BE2C (cell line): Measurements from ENCODE around the gene MRTO4.
"Not testable (repeated sequence)": the region's sequence is repeated elsewhere in the genome, so short reads cannot be mapped to it uniquely, and the experiment has no call there.

Source experiments
- DNase-seq: peaks from one replicate; pipeline ENCODE4 v3.0.0-alpha.2; 2020
- H3K27me3 ChIP-seq: fragments of 250-450 bp; sonication (Bioruptor Pico); 2 replicates; pipeline ENCODE4 v1.5.1; 2020; ENCODE audit warnings: mild to moderate bottlenecking
- H3K36me3 ChIP-seq: fragments of 250-450 bp; sonication (Bioruptor Pico); 2 replicates; pipeline ENCODE4 v1.5.1; 2020; ENCODE audit warnings: mild to moderate bottlenecking
- H3K4me1 ChIP-seq: fragments of 250-450 bp; sonication (Bioruptor Pico); 2 replicates; pipeline ENCODE4 v1.5.1; 2020
- H3K4me3 ChIP-seq: 2 replicates; pipeline ENCODE4 v1.5.1; 2011; ENCODE audit warnings: low read depth, low read length
- H3K9me3 ChIP-seq: fragments of 250-450 bp; sonication (Bioruptor Pico); 2 replicates; pipeline ENCODE4 v1.5.1; 2020
- TF ChIP-seq, protein P1 (sequence below): IDR thresholded peaks from 2 replicates; pipeline ENCODE4 v1.5.1; 2012; ENCODE audit warnings: mild to moderate bottlenecking, low read depth, low read length

The MRTO4 gene

DNA sequence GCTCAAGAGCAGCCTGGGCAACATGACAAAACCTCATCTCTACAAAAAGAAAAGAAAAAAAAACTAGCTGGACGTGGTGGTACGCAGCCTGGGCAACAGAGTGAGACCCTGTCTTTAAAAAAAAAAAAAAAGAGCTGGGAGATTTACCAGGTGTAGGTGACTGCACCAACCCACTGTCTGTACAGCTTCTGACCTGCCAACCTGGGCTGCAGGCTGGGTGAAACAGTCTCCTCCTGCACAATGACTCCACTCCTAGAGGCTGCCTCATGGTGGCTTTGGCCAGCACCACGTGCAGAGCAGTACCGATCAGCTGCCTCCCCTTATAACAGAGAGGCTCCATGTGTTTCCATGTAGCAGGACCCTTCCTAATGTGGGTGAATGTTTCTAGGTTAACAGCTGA, 3.7 kb downstream of the MRTO4 start:
- Histone ChIP-seq H3K4me1 (no peaks in the 10 kb centered on the region), H3K36me3 (peaks cover 36% of the 10 kb centered on the region), H3K9me3 (no peaks in the 10 kb centered on the region), H3K4me3 (no peak overlapping the region), H3K27me3 (no peaks in the 10 kb centered on the region)
- DNase-seq: no peak
- TF ChIP-seq, protein P1, sequence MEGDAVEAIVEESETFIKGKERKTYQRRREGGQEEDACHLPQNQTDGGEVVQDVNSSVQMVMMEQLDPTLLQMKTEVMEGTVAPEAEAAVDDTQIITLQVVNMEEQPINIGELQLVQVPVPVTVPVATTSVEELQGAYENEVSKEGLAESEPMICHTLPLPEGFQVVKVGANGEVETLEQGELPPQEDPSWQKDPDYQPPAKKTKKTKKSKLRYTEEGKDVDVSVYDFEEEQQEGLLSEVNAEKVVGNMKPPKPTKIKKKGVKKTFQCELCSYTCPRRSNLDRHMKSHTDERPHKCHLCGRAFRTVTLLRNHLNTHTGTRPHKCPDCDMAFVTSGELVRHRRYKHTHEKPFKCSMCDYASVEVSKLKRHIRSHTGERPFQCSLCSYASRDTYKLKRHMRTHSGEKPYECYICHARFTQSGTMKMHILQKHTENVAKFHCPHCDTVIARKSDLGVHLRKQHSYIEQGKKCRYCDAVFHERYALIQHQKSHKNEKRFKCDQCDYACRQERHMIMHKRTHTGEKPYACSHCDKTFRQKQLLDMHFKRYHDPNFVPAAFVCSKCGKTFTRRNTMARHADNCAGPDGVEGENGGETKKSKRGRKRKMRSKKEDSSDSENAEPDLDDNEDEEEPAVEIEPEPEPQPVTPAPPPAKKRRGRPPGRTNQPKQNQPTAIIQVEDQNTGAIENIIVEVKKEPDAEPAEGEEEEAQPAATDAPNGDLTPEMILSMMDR: no peak

DNA sequence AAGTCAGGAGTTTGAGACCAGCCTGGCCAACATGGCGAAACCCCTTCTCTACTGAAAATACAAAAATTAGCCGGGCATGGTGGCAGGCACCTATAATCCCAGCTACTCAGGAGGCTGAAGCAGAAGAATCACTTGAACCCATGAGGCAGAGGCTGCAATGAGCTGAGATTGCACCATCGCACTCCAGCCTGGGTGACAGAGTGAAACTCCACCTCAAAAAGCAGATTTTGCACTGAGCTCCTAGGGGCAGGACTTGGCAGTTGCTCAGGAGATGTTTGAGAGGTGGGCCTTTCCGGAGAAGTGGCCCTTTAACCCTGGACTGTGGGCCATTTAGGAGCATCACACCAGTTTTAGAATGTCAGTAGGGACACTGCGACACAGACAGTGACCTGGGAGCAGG, 4.7 kb downstream of the MRTO4 start:
- peaks cover 36% of the 10 kb centered on the region for H3K36me3 ChIP-seq
- not testable (repeated sequence) for H3K9me3 ChIP-seq, DNase-seq, H3K4me3 ChIP-seq, H3K4me1 ChIP-seq, H3K27me3 ChIP-seq

DNA sequence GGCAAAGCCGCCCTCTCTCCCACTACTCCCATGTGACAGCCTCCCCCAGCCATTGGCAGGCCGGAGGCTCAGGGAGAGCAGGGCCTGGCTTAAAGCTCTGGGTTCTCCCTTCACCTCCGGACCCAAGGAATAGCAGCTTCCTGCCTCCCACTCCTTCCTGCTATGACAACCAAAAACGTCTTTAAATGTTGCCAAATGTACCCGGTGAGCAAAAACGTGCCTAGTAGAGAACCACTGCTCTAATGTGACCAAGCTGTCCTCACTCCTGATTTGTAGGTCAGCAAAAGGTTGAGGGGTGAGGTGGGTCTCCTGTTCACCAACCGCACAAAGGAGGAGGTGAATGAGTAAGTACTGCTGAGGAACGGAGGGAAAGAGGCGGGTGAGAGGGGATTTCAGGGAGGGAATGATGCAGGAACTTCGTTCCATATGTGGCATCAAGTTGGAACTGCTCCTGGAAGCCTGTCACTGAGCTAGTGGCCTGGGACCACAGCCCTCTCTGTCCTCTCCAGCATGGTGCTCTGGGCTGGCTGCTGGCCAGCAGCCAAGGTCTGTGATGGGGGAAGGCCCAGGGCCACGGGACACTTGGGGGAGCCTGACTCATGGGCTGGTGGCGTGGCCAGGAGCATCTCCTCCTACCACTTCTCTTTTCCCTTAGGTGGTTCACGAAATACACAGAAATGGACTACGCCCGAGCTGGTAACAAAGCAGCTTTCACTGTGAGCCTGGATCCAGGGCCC, 5.7 kb downstream of the MRTO4 start:
- Histone ChIP-seq H3K9me3 (no peaks in the 10 kb centered on the region), H3K4me3 (no peak overlapping the region), H3K27me3 (no peaks in the 10 kb centered on the region), H3K36me3 (peaks cover 36% of the 10 kb centered on the region), H3K4me1 (no peaks in the 10 kb centered on the region)
- no peak for DNase-seq
- TF ChIP-seq, protein P1: no peak

DNA sequence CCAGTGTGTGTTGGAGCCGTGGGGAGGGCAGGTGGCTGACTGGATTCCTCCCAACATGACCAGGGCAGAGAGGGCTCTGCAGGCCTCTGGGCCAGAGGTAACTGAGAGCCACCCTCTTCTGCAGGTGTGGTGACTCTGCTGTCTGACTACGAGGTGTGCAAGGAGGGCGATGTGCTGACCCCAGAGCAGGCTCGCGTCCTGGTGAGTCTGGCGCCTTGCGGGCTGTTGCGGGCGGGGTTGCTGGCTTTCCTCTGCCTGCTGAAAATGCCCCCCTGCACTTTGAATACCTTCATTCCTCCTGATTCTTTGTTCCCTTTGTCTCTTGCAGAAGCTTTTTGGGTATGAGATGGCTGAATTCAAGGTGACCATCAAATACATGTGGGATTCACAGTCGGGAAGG, 6.7 kb downstream of the MRTO4 start:
- Histone ChIP-seq H3K4me1 (no peaks in the 10 kb centered on the region), H3K36me3 (peaks cover 36% of the 10 kb centered on the region)

DNA sequence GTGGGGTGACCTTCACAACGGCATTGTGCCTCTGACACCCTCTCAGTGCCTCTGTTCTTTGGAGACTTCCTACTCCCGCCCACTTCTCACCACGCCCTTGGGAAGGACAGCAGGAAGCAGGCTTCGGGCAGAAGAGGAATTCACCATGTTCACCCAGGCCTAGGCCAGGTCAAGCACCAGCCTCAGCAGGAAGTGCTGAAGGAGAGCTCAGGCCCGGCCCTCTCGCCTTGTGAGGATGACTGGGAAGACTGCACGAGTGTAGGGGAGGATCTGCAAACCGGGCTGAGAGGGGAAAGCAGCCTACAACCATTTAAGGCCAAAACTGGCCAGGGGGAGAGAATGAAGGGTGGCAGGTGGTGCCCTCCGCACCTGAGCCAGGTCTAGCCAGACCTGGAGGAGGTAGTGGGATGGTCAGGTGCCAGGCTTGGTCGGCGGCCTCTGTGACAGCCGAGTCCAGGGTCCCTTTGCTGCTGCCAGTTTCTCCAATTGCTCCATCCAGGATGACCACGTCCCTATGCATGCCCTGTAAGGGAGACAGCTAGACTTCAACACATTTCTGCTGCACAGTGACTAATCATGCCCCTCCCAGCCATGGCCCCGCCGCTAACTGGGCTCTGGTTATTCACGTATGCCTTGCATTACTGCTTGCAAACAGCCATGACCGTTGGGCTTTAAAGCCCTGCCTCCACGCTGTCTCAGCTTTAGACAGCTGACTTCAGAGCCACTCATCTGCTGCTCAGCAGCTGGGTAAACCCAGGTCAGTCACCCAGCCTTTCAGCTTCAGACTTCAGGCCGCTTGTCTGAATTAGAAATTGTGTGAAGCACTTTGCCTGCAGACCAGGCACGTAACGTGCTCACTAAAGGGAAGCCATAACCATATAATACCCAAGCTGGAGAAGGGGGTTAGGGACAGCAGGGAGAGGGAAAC, 8.9 kb downstream of the MRTO4 start:
- Histone ChIP-seq H3K4me1 (no peaks in the 10 kb centered on the region), H3K36me3 (peaks cover 36% of the 10 kb centered on the region), H3K4me3 (no peak overlapping the region), H3K27me3 (no peaks in the 10 kb centered on the region), H3K9me3 (no peaks in the 10 kb centered on the region)
- TF ChIP-seq, protein P1: no peak
- DNase-seq: no peak

More for the DNA sequence above, 6.7 kb downstream of the MRTO4 start:
- Histone ChIP-seq H3K27me3 (no peaks in the 10 kb centered on the region), H3K9me3 (no peaks in the 10 kb centered on the region), H3K4me3 (no peak overlapping the region)
- TF ChIP-seq, protein P1: no peak
- DNase-seq: no peak

DNA sequence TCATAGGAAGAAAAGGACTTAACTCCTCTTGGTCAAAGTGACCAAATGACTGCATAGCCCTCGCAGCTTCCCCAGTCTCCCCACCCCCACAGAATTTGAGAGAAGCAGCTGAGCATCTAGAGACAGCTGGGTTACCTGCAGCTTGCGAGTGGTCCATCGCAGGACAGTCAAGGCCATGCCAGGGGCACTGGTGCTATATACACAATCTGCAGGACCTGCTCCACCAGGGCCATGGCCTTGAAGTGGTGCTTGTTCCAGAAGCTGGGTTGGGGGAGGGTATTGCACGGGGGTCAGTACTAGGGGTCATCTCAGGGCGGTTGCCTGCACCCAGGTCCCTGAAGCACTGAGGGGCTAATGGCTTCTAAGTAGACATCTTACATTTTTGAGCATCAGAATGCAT, 10.4 kb downstream of the MRTO4 start:
- TF ChIP-seq, protein P1: no peak
- DNase-seq: no peak
- Histone ChIP-seq H3K9me3 (no peaks in the 10 kb centered on the region), H3K4me1 (no peaks in the 10 kb centered on the region), H3K4me3 (no peak overlapping the region), H3K36me3 (peaks cover 20% of the 10 kb centered on the region), H3K27me3 (no peaks in the 10 kb centered on the region)
